ENCODE measurements around the gene GMPR2.
A peak's percentile ranks its signal among the peaks of the same experiment; 100 is the strongest.
"Not testable (repeated sequence)": the region's sequence is repeated elsewhere in the genome, so short reads cannot be mapped to it uniquely, and the experiment has no call there.

Gene GMPR2

DNA sequence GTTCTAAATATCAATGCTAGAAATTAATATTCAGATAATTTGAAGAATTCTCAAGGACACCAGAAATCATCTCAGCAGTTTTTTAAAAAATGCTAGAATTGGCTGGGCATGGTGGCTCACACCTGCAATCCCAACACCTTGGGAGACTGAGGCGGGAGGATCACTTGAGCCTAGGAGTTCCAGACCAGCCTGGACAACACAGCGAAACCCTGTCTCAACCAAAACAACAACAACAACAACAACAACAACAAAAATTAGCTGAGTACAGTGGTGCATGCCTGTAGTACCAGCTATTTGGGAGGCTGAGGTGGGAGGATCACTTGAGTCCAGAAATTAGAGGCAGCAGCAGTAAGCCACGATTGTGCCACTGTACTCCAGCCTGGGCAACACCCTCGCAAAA lies 13.6 kb upstream of the GMPR2 start:
- no peak for DNase-seq (ENCODE audit: low read depth, low spot score)
- Histone ChIP-seq H3K9me3 (ENCODE audit: low read depth, low read length) (no peaks in the 10 kb centered on the region), H3K27ac (no peak overlapping the region), H3K4me3 (no peak overlapping the region), H3K9ac (ENCODE audit: insufficient read length) (no peak overlapping the region), H3K36me3 (ENCODE audit: insufficient read depth, low read length) (peaks cover 4% of the 10 kb centered on the region; the same call in 1 of the 2 replicates)
- no peak for TF ChIP-seq POLR2AphosphoS5 (IDR thresholded peaks at IDR 0.05; ENCODE audit: borderline replicate concordance, low read depth, low read length)
- no peak for TF ChIP-seq FOXP2 (optimal IDR thresholded peaks at IDR 0.05; ENCODE audit: control extremely low read depth, extremely low read length, insufficient read depth)
- no peak for TF ChIP-seq EZH2 (IDR thresholded peaks at IDR 0.05)

DNA sequence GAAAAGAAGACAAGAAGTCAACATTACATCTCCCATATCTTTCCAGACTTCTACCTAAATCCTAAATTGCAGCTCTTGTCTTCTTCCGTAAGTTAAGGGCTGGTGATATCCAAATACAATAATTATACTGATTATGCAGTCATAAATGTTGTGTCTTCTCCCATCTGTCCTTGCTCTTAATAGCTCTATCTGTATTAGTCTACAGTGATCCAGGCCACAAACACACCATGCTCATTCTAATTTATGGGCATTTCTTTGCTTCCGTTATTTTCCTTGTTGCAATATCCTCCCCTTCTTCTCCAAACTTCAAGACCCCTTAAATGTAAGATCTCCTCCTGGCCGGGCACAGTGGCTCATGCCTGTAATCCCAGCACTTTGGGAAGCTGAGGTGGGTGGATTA lies 13.2 kb upstream of the GMPR2 start:
- DNase-seq (ENCODE audit: low read depth, low spot score): no peak
- TF ChIP-seq EZH2 (IDR thresholded peaks at IDR 0.05): no peak
- TF ChIP-seq POLR2AphosphoS5 (IDR thresholded peaks at IDR 0.05; ENCODE audit: borderline replicate concordance, low read depth, low read length): no peak
- TF ChIP-seq FOXP2 (optimal IDR thresholded peaks at IDR 0.05; ENCODE audit: control extremely low read depth, extremely low read length, insufficient read depth): no peak
- peaks cover 4% of the 10 kb centered on the region; the same call in 1 of the 2 replicates for H3K36me3 ChIP-seq (ENCODE audit: insufficient read depth, low read length)
- no peak overlapping the region for H3K27ac ChIP-seq
- no peak overlapping the region for H3K4me3 ChIP-seq
- H3K9me3 ChIP-seq (ENCODE audit: low read depth, low read length): no peaks in the 10 kb centered on the region
- no peak overlapping the region for H3K9ac ChIP-seq (ENCODE audit: insufficient read length)

DNA sequence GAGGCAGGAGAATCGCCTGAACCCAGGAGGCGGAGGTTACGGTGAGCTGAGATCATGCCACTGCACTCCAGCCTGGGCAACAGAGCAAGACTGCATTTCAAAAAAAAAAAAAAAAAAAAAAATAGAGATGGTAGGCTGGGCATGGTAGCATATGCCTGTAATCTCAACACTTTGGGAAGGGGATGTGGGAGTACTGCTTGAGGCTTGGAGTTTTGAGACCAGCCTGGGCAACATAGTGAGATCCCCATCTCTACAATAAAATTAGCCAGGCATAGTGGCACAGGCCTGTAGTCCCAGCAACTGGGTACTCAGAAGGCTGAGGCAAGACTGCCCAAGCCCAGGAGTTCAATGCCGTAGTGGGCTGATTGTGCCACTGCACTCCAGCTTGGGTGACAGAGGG lies 9.7 kb upstream of the GMPR2 start:
- not testable (repeated sequence) for H3K27ac ChIP-seq; H3K36me3 ChIP-seq (ENCODE audit: insufficient read depth, low read length); DNase-seq (ENCODE audit: low read depth, low spot score); H3K4me3 ChIP-seq; H3K9me3 ChIP-seq (ENCODE audit: low read depth, low read length); H3K9ac ChIP-seq (ENCODE audit: insufficient read length)

DNA sequence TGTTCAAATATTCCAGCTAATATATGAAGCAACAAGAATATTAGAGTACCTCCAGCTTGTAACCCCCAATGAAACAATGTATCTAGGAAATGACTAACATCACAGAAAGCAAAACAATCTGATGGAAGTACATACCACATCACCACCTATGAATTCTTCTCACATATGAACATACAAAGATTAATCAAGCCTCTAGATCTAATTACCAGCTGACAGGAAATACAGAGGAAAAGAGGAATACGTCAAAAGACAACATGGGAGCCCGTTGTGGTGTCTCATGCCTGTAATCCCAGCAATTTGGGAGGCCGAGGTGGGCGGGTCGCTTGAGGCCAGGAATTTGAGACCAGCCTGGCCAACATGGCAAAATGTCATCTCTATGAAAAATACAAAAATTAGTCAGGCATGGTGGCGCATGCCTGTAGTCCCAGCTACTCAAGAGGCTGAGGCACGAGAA lies 8.1 kb upstream of the GMPR2 start:
- Histone ChIP-seq H3K9ac (ENCODE audit: insufficient read length) (no peak overlapping the region), H3K9me3 (ENCODE audit: low read depth, low read length) (no peaks in the 10 kb centered on the region), H3K27ac (no peak overlapping the region), H3K36me3 (ENCODE audit: insufficient read depth, low read length) (peaks cover 9% of the 10 kb centered on the region; the same call in 1 of the 2 replicates), H3K4me3 (no peak overlapping the region)
- no peak for TF ChIP-seq FOXP2 (optimal IDR thresholded peaks at IDR 0.05; ENCODE audit: control extremely low read depth, extremely low read length, insufficient read depth)
- TF ChIP-seq POLR2AphosphoS5 (IDR thresholded peaks at IDR 0.05; ENCODE audit: borderline replicate concordance, low read depth, low read length): no peak
- no peak for TF ChIP-seq EZH2 (IDR thresholded peaks at IDR 0.05)
- DNase-seq (ENCODE audit: low read depth, low spot score): no peak

DNA sequence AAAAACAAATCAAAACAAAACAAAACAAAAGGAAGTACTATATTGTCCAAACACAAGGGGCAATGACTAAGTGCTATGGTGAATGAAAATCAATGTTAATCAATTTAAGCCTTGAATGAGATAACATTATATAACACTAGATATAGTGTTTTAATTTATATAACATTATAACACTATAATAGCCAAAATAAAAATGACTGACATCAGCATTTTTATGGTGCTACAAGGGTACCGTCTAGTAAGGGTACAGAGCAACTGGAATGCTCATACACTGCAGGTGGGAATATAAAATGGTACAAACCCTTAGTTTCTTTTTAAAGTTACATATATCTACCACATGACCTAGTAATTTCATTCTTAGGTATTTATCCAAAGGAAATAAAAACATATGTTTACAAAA lies 6.3 kb upstream of the GMPR2 start:
- peak overlapping the region; percentile 21; the same call in 1 of the 2 replicates for H3K27ac ChIP-seq
- no peak overlapping the region for H3K9ac ChIP-seq (ENCODE audit: insufficient read length)
- H3K9me3 ChIP-seq (ENCODE audit: low read depth, low read length): no peaks in the 10 kb centered on the region
- no peak overlapping the region for H3K4me3 ChIP-seq
- no peak for DNase-seq (ENCODE audit: low read depth, low spot score)
- peaks cover 9% of the 10 kb centered on the region; the same call in 1 of the 2 replicates for H3K36me3 ChIP-seq (ENCODE audit: insufficient read depth, low read length)
- TF ChIP-seq EZH2 (IDR thresholded peaks at IDR 0.05) (no peak), FOXP2 (optimal IDR thresholded peaks at IDR 0.05; ENCODE audit: control extremely low read depth, extremely low read length, insufficient read depth) (no peak), POLR2AphosphoS5 (IDR thresholded peaks at IDR 0.05; ENCODE audit: borderline replicate concordance, low read depth, low read length) (no peak)

DNA sequence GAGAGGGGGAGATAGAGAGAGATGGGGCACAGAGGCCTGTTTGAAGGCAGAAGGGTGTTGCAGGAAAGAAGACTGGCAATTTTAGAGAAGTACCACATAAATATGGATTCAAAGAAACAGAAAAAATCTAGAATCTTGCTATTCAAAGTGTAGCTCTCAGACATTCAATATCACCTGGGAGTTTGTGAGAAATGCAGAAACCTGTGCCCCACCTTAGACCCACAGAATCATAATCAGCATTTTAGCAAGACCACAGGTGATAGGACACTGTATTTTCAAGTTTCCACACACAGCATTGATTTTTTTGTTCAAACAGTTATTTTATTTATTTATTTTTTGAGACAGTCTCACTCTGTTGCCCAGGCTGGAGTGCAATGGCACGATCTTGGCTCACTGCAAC lies 3.8 kb upstream of the GMPR2 start:
- Histone ChIP-seq H3K27ac (0 out of 2 replicates have a peak overlapping the region, but pooled peaks have one; percentile 36), H3K9ac (ENCODE audit: insufficient read length) (no peak overlapping the region), H3K36me3 (ENCODE audit: insufficient read depth, low read length) (peaks cover 10% of the 10 kb centered on the region; the same call in 1 of the 2 replicates), H3K4me3 (no peak overlapping the region), H3K9me3 (ENCODE audit: low read depth, low read length) (no peaks in the 10 kb centered on the region)
- no peak for DNase-seq (ENCODE audit: low read depth, low spot score)
- TF ChIP-seq EZH2 (IDR thresholded peaks at IDR 0.05) (no peak), POLR2AphosphoS5 (IDR thresholded peaks at IDR 0.05; ENCODE audit: borderline replicate concordance, low read depth, low read length) (no peak), FOXP2 (optimal IDR thresholded peaks at IDR 0.05; ENCODE audit: control extremely low read depth, extremely low read length, insufficient read depth) (no peak)

DNA sequence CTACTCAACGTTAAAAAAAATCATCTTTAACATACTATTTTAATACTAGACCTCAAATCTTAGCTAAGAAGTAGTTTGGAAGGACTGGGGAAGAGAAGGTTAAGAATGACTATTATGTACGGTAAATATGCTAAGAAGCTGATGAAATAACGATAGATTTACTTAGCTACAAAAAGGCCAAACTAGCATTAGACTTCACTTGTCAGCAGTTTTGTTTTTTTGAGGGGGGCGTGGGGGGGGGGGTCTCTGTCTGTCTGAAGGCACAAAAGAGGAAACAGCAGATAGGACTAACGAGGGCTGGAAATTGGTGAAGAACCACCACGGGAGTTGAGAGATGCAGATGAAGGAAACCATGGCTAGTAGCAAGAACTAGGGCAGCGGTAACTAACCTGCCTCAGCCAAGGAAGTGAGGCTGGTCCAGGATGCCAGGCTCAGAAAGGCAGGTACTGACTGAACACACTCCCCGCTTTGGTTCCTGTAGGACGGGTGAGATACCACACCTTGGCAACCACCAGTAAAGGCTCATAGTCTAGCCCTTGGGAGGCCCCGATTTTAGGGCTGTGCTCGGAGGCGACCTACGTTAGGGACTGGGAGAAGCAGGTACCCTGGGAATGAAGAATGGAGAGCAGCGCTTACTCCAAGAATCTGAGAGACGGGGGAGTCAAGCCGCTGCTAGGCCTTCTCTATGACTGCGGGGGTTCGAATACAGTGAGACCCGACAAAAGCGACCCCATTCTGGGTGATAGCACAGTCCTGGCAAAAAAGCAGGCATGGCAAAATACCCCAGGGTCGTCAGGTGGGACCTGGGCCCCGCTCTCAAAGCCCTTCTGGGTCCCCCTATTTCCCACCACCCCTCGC lies 1.2 kb upstream of the GMPR2 start:
- Histone ChIP-seq H3K36me3 (ENCODE audit: insufficient read depth, low read length) (peaks cover 36% of the 10 kb centered on the region), H3K9ac (ENCODE audit: insufficient read length) (peak overlapping the region; percentile 93), H3K9me3 (ENCODE audit: low read depth, low read length) (no peaks in the 10 kb centered on the region), H3K27ac (peak overlapping the region; percentile 92), H3K4me3 (peak overlapping the region; percentile 98)
- TF ChIP-seq POLR2AphosphoS5 (IDR thresholded peaks at IDR 0.05; ENCODE audit: borderline replicate concordance, low read depth, low read length) (no peak), FOXP2 (optimal IDR thresholded peaks at IDR 0.05; ENCODE audit: control extremely low read depth, extremely low read length, insufficient read depth) (no peak), EZH2 (IDR thresholded peaks at IDR 0.05) (no peak)
- no peak for DNase-seq (ENCODE audit: low read depth, low spot score)

DNA sequence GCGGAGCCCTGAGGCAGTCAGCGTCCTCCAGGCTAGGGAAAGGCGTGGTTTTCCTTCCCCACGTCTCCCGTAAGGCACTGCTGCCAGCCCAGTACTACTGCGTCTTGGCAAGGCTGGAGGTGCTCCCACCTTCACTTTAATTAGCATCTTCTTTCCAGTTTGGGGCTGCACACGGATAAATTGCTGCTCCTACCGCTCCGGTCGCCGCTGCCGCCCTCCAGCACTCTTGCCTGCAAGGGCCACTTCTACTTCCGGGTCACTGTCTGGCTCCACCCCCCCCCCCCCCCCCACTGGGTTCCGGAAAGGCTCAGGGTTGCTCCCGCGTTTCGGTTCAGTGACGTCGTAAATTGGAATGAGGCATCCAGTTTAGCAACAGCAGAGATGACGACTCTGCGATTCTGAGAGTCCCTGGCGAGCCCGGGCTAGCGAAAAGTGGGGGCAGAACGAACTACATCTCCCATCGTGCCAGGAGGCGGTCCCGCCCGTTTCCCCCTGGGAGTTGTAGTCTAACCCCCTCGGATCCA lies 546 bp upstream of the GMPR2 start, which contains the start of gene NEDD8:
NEDD8 (minus strand) TSS at position 247 of the 524 bp plus-strand sequence; CDS start at position 147, 100 bp downstream.
- H3K36me3 ChIP-seq (ENCODE audit: insufficient read depth, low read length): peaks cover 40% of the 10 kb centered on the region
- H3K9ac ChIP-seq (ENCODE audit: insufficient read length): peak within 1 kb of the TSS; percentile 93
- peak within 1 kb of the TSS; percentile 92 for H3K27ac ChIP-seq
- TF ChIP-seq EZH2 (IDR thresholded peaks at IDR 0.05) (no peak), POLR2AphosphoS5 (IDR thresholded peaks at IDR 0.05; ENCODE audit: borderline replicate concordance, low read depth, low read length) (peak; percentile 58), FOXP2 (optimal IDR thresholded peaks at IDR 0.05; ENCODE audit: control extremely low read depth, extremely low read length, insufficient read depth) (peak; percentile 25)
- peak within 1 kb of the TSS; percentile 98 for H3K4me3 ChIP-seq
- DNase-seq (ENCODE audit: low read depth, low spot score): peak; percentile 84
- H3K9me3 ChIP-seq (ENCODE audit: low read depth, low read length): no peaks in the 10 kb centered on the region
